ENCODE data around the gene NOL9. TPM values are rescaled to one million over a fixed set of nuclear protein-coding genes. Genes with fewer than 3 reads are reported as not detected.
A peak's percentile ranks its signal among the peaks of the same experiment; 100 is the strongest.

NOL9 gene
- total RNA-seq, 4 donors from 2014 or later = 16.6 to 25.0 (median 21.1) TPM

DNA sequence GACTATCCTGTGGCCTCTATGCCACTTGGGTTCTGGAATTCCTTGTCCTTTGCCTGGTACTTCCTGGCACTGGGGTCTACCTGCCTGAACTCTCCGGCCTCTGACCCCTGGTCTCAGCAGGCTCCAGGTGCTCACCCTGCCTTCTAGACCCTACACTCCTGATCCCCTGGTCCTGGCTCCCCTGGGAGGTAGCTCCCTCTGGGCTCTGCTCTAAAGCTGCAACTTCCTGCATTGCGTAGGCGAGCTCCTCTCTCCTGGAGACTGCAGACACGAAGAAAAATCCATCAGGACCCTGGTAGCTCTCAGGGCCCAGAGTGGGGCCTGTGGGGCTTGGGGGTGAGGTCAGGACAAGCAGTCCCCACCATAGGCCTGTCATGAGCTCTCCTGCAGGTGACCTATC, 55.0 kb downstream of the NOL9 start:
- TF ChIP-seq POLR2AphosphoS5 (IDR thresholded peaks at IDR 0.05) = no peak
- TF ChIP-seq EP300 (IDR thresholded peaks at IDR 0.05) = no peak
- TF ChIP-seq, protein P1, sequence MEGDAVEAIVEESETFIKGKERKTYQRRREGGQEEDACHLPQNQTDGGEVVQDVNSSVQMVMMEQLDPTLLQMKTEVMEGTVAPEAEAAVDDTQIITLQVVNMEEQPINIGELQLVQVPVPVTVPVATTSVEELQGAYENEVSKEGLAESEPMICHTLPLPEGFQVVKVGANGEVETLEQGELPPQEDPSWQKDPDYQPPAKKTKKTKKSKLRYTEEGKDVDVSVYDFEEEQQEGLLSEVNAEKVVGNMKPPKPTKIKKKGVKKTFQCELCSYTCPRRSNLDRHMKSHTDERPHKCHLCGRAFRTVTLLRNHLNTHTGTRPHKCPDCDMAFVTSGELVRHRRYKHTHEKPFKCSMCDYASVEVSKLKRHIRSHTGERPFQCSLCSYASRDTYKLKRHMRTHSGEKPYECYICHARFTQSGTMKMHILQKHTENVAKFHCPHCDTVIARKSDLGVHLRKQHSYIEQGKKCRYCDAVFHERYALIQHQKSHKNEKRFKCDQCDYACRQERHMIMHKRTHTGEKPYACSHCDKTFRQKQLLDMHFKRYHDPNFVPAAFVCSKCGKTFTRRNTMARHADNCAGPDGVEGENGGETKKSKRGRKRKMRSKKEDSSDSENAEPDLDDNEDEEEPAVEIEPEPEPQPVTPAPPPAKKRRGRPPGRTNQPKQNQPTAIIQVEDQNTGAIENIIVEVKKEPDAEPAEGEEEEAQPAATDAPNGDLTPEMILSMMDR (IDR thresholded peaks at IDR 0.05) = no peak
- no peak for TF ChIP-seq POLR2A (IDR thresholded peaks at IDR 0.05; ENCODE audit: low read depth)
- Histone ChIP-seq H3K4me1 (peaks cover 37 to 50% (median 48%) of the 10 kb centered on the region in 4 donors), H3K27me3 (peaks cover 0 to 14% (median 0%) of the 10 kb centered on the region in 4 donors), H3K4me3 (no peak overlapping the region), H3K36me3 (no peaks in the 10 kb centered on the region), H3K9me3 (no peaks in the 10 kb centered on the region), H3K27ac (replicated peaks in 1 of 4) (no peak overlapping the region)
- intact Hi-C loops (cut with DNase I) = no loop called here
- no peak for DNase-seq (ENCODE audit: extremely low spot score)
- 77% methylated on average over 4 of the region's 4 CpGs for WGBS

DNA sequence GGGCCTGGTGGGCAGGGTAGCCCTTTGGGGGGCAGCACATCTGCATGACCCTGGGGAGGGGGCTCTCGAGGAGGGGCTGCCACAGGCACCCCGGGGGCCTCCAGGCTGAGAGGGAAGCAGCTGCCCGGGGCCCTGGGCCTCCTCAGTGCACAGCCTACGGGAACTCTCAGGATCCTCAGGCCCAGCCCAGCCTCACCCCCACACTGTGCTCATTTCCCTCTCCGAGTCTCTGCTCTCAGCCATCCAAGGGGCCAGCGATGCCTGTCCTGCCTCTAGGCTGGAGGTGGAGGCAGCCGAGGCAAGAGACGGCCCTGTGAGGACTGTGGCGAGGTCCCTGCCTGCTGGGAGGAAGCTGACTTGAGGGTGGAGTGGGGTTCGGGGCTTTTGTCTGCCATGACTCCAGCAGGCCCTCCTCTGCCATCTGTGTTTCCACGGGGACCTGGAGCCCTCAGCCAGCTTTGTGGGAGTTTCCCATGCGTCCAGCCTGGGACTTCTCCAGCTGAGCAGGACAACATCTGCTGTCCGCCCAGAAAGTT, 55.7 kb downstream of the NOL9 start:
- H3K9me3 ChIP-seq = no peaks in the 10 kb centered on the region
- no peak overlapping the region for H3K27ac ChIP-seq (replicated peaks in 1 of 4)
- intact Hi-C loops (cut with DNase I) = no loop called here
- DNase-seq (ENCODE audit: extremely low spot score) = no peak
- peaks cover 37 to 50% (median 48%) of the 10 kb centered on the region in 4 donors for H3K4me1 ChIP-seq
- TF ChIP-seq, protein P1 (IDR thresholded peaks at IDR 0.05) = no peak
- no peak for TF ChIP-seq POLR2AphosphoS5 (IDR thresholded peaks at IDR 0.05)
- TF ChIP-seq EP300 (IDR thresholded peaks at IDR 0.05) = no peak
- TF ChIP-seq POLR2A (IDR thresholded peaks at IDR 0.05; ENCODE audit: low read depth) = no peak
- peaks cover 0 to 14% (median 0%) of the 10 kb centered on the region in 4 donors for H3K27me3 ChIP-seq
- H3K4me3 ChIP-seq = no peak overlapping the region
- WGBS = 75% methylated on average over 6 of the region's 13 CpGs
- H3K36me3 ChIP-seq = no peaks in the 10 kb centered on the region

DNA sequence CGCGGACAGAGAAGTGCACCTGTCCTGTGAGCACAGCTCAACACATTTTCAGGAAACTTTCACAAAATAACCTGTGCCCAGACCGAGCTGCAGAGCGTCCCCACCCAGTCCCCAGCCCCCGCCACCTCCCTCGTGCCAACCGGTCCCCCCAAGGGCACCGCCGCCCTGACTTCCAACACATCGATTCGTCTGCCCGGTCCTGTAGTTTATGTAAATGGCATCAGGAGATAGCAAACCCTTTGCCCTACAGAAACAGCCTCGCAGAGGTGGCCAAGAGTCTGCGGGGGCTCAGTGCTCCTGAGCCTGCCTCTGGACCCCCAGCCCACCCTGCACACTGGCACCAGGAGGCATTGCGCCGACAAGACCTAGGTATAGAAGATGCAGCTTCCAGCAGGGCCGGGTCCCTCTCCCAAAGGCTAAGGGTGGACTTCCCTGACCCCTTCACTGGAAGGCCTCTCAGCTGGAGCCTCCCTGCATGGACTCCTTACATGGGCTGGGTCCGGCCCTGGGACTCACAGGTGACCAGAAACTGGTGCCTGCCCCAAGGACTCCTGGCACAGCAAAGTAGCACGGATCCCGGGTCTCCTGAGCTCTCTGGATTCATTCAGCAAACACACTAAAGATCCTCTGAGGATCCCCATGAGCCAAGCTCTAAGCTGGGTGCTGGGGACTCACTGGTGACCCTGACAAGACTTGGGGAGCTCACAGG, 56.3 kb downstream of the NOL9 start:
- Histone ChIP-seq H3K27ac (replicated peaks in 1 of 4) (peak overlapping the region; percentile 5 to 71 (median 60)), H3K4me1 (peaks cover 37 to 50% (median 47%) of the 10 kb centered on the region in 4 donors), H3K9me3 (no peaks in the 10 kb centered on the region), H3K4me3 (peak overlapping the region; percentile 59 to 70 (median 66)), H3K27me3 (peaks cover 0 to 14% (median 0%) of the 10 kb centered on the region in 4 donors), H3K36me3 (no peaks in the 10 kb centered on the region)
- no peak for DNase-seq (ENCODE audit: extremely low spot score)
- intact Hi-C loops (cut with DNase I) = no loop called here
- no peak for TF ChIP-seq EP300 (IDR thresholded peaks at IDR 0.05)
- TF ChIP-seq POLR2AphosphoS5 (IDR thresholded peaks at IDR 0.05) = no peak
- TF ChIP-seq, protein P1 (IDR thresholded peaks at IDR 0.05) = no peak
- TF ChIP-seq POLR2A (IDR thresholded peaks at IDR 0.05; ENCODE audit: low read depth) = no peak
- WGBS = 52% methylated on average over 11 of the region's 20 CpGs

DNA sequence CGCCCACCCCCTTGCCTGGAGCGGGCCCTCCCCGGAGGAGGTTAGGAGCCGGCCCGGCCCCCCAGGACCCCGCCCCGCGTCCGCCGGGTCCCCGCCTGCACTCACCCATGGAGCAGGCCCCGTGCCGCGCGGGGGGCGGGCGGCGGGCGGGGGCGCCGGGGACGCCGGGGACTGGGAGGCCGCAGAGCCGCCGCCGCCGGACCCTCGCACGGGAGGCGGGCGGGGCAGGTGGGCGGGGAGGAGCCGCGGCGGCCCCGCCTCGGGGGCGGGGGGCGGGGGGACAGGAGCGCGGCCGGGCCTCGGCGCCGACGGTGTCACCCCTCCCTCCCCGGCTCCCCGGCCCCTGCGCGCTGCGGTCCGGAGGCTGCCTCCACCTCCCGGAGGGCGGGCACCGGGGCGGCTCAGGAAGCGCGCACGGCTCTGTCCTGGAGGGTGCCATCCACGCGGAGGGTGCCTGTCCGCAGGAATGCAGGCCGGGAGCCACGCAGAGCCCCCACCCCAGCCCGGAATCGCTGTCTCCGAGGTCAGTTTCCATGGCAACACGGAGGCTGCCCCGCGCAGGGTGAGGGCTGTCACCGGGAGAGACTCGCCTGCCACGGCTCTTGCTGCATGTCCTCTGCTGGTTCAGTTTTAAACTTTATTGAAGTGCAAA, 57.0 kb downstream of the NOL9 start:
- peak overlapping the region; percentile 68 to 73 (median 72) for H3K27ac ChIP-seq (replicated peaks in 1 of 4)
- no peaks in the 10 kb centered on the region for H3K36me3 ChIP-seq
- DNase-seq (ENCODE audit: extremely low spot score) = no peak
- intact Hi-C loops (cut with DNase I) = no loop called here
- H3K4me1 ChIP-seq = peaks cover 37 to 50% (median 46%) of the 10 kb centered on the region in 4 donors
- H3K4me3 ChIP-seq = peak overlapping the region; percentile 59 to 70 (median 66)
- WGBS = no CpG with 5 or more reads among the region's 74 CpGs
- TF ChIP-seq, protein P1 (IDR thresholded peaks at IDR 0.05) = no peak
- no peak for TF ChIP-seq POLR2AphosphoS5 (IDR thresholded peaks at IDR 0.05)
- TF ChIP-seq EP300 (IDR thresholded peaks at IDR 0.05) = no peak
- TF ChIP-seq POLR2A (IDR thresholded peaks at IDR 0.05; ENCODE audit: low read depth) = no peak
- H3K27me3 ChIP-seq = peaks cover 0 to 14% (median 0%) of the 10 kb centered on the region in 4 donors
- no peaks in the 10 kb centered on the region for H3K9me3 ChIP-seq
